GM13976 (cell line): ENCODE results near the gene ARHGAP6.

Source experiments
- DNase-seq: peaks from one replicate; pipeline ENCODE4 v3.0.0; 2012; ENCODE audit warnings: low spot score
- in situ Hi-C: fragments of 300-500 bp; cut with MboI; formaldehyde crosslinking; loops from one replicate; pipeline ENCODE4 v1.12.0; 2022; ENCODE audit warnings: low sequenced_read_pairs, mixed read lengths, inconsistent platforms; ENCODE audit not compliant: unreplicated experiment
- TF ChIP-seq, protein P1 (sequence below): IDR thresholded peaks from 2 replicates; pipeline ENCODE4 v1.5.1; 2012; ENCODE audit warnings: borderline replicate concordance, mild to moderate bottlenecking; ENCODE audit not compliant: insufficient read depth; ENCODE audit errors: extremely low read depth, missing control alignments, control extremely low read depth

The ARHGAP6 gene

DNA sequence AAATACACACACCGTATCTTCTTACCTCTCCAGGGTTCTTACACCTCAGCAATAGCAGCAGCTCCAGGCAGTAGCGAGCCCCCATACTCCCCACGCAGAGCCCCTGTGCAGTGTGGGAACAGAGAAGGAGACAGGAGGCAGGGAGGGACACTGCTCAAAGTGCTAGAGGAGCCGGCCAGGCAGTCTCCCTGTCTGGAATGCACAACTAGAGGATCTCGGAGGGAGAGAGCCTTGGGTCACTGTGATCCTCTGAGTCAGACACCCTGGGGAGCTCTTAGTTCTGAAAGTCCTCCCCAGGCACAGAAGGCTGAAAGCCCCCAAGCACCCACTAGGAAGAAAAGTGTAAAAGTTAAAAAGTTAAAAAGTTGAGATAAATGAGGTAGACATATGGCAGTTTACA, 356.5 kb downstream of the ARHGAP6 start:
- no peak for DNase-seq
- in situ Hi-C loops, result no loop called here
- TF ChIP-seq, protein P1, sequence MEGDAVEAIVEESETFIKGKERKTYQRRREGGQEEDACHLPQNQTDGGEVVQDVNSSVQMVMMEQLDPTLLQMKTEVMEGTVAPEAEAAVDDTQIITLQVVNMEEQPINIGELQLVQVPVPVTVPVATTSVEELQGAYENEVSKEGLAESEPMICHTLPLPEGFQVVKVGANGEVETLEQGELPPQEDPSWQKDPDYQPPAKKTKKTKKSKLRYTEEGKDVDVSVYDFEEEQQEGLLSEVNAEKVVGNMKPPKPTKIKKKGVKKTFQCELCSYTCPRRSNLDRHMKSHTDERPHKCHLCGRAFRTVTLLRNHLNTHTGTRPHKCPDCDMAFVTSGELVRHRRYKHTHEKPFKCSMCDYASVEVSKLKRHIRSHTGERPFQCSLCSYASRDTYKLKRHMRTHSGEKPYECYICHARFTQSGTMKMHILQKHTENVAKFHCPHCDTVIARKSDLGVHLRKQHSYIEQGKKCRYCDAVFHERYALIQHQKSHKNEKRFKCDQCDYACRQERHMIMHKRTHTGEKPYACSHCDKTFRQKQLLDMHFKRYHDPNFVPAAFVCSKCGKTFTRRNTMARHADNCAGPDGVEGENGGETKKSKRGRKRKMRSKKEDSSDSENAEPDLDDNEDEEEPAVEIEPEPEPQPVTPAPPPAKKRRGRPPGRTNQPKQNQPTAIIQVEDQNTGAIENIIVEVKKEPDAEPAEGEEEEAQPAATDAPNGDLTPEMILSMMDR, result no peak

DNA sequence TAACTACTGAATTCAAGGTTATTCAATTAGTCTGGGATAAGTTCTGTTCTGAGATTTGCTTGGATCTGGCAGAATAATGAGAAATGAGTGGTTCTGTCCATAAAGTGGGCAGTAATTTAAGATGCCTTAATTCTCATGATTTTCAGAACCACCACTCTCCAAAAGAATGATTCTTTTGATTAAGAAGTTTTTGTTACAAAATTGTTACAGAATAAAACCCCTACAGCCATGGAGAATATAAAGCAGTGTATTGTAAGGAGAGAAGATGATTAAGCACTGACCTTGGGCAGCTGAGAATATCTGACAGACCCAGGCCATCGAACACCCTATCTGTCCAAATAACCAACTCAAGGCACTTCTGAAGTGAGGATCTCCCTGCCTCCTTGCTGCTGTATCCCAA, 360.1 kb downstream of the ARHGAP6 start:
- TF ChIP-seq, protein P1, result no peak
- in situ Hi-C loops, result no loop called here
- DNase-seq, result no peak

DNA sequence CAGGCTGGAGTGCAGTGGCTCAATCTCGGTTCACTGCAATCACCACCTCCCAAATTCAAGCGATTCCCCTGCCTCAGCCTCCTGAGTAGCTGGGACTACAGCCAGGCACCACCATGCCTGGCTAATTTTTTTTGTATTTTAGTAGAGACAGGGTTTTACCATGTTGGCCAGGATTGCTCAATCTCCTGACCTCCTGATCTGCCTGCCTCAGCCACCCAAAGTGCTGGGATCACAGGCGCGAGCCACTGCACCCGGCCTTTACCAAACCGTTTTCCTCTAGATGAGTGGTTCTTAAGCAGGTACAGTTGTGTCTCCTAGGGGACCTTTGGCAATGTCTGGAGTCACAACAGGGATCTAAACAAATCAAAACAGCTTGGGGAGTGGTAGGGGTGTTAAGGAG, 360.9 kb downstream of the ARHGAP6 start:
- TF ChIP-seq, protein P1, result no peak
- DNase-seq, result no peak
- in situ Hi-C loops, result no loop called here

DNA sequence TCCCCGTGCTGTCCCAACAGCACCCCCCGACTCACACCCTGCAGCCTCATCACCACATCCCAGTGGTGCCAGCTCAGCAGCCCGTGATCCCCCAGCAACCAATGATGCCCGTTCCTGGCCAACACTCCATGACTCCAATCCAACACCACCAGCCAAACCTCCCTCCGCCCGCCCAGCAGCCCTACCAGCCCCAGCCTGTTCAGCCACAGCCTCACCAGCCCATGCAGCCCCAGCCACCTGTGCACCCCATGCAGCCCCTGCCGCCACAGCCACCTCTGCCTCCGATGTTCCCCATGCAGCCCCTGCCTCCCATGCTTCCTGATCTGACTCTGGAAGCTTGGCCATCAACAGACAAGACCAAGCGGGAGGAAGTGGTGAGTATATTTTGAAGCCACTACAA, 367.1 kb downstream of the ARHGAP6 start:
- no peak for DNase-seq
- TF ChIP-seq, protein P1, result no peak
- in situ Hi-C loops, result no loop called here

DNA sequence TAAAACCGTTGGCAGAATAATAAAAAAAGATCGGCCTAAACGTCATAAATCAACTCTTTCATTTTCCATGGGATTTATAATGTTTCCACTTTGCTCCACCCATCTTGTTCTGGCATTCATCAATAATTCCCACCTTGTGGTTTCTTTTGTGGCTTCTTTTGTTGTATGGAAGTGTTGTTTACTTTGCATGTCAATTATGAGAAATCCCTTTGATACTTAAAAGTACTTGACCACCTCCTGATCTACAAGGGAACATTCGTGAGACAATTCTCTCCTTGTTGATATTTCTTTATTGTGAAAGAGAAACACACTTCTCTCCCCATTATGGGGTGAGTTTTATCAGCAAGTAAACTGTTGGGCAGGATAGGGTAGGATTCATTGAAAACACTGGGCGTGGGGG, 369.7 kb downstream of the ARHGAP6 start:
- no peak for DNase-seq
- TF ChIP-seq, protein P1, result no peak
- in situ Hi-C loops, result no loop called here

DNA sequence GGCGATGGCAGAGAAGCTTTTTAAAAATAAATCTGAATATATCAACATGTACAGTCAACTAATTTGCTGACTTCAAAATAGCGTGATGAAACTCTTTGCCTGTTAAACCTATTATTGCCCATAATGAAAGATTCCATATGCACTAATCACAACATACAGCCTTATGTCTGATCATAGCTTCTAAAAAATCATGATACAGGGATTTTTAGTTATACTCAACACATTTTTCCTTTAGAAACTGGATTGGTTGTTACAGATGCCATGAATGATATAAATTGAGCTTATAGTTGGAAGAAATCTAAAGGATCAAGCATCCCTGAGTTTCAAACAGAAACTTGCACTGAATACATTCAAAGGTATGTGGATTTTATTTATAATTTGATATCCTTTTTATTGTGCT, 372.6 kb downstream of the ARHGAP6 start, which contains the start of gene AMELX:
TSS of gene AMELX (plus strand) at position 301 of the 400 bp plus-strand sequence. CDS start 1,376 bp downstream, outside the sequence.
- TF ChIP-seq, protein P1, result no peak
- in situ Hi-C loops, result no loop called here
- no peak for DNase-seq
